ENCODE results near the gene RBMS1. TPM values are rescaled to one million over a fixed set of nuclear protein-coding genes. Genes with fewer than 3 reads are reported as not detected.

The RBMS1 gene
- polyA plus RNA-seq, 1 donor from 2014 or later, result 19.2 TPM

DNA sequence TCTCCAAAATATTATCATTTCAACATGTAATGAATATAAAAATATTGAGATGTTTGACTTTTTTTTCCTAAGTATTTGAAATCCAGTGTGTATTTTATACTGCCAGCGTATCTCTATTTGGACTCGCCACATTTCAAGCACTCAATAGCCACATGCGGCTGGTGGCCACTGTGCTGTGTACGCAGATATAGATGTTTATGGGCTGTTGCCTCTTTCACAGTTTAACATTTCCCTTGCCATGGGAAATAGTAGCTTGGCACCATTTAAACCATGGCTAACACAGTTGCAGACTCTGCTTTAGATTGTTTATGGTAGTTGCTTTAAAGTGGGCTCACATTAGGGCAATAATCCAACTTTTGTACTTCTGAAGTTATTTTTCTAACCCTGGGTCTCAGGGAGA, 157.0 kb downstream of the RBMS1 start:
- Mint-ChIP-seq H3K36me3 (no peaks in the 10 kb centered on the region), H3K4me1 (peaks cover 14 to 16% (median 15%) of the 10 kb centered on the region in 3 donors), H3K27ac (peak overlapping the region in 1 of 3 donors; percentile 5), H3K4me3 (no peak overlapping the region), H3K27me3 (no peaks in the 10 kb centered on the region), H3K9me3 (no peaks in the 10 kb centered on the region)

DNA sequence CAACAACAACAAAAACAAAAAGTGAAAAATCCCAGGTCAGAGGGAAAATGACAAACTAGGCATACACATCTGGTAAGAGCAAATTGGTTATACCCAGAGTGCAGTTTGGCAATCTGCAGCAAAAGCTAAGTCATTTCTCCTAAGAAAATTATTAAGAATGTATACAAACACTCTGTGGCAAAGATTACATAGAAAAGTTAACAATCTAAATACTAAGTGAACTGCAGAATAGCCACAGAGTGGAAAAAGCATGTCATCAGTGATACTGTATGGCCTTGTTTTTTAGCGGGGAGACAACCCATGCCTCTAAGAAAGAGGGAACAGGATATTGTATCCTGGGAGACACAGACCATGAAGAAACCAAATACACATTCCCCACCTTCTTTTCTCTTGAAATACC, 157.5 kb downstream of the RBMS1 start:
- Mint-ChIP-seq H3K36me3 (no peaks in the 10 kb centered on the region), H3K27me3 (no peaks in the 10 kb centered on the region), H3K4me1 (peaks cover 13 to 16% (median 14%) of the 10 kb centered on the region in 3 donors), H3K4me3 (no peak overlapping the region), H3K27ac (peak overlapping the region in 1 of 3 donors; percentile 5), H3K9me3 (no peaks in the 10 kb centered on the region)

DNA sequence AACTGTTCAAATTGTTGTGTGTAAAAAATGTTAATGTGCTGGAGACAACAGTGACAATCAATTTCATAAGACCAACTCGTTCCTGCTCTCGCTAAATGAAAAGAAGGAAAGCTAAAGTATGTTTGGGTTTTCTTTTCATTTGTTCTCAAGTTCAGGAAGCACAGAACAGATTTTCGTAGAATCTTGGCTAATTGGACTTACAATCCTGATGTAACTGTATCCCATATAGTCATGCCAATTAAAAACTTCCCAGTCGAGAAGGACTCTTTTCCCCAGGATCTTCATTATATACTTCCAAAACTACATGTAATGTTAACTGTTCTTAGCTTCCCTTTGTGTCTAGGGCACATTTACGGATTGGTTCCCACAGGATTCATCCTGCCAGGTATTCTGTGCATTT, 158.2 kb downstream of the RBMS1 start:
- Mint-ChIP-seq H3K4me1 (peaks cover 13 to 16% (median 14%) of the 10 kb centered on the region in 3 donors), H3K4me3 (no peak overlapping the region), H3K36me3 (no peaks in the 10 kb centered on the region), H3K27ac (no peak overlapping the region), H3K27me3 (no peaks in the 10 kb centered on the region), H3K9me3 (no peaks in the 10 kb centered on the region)

DNA sequence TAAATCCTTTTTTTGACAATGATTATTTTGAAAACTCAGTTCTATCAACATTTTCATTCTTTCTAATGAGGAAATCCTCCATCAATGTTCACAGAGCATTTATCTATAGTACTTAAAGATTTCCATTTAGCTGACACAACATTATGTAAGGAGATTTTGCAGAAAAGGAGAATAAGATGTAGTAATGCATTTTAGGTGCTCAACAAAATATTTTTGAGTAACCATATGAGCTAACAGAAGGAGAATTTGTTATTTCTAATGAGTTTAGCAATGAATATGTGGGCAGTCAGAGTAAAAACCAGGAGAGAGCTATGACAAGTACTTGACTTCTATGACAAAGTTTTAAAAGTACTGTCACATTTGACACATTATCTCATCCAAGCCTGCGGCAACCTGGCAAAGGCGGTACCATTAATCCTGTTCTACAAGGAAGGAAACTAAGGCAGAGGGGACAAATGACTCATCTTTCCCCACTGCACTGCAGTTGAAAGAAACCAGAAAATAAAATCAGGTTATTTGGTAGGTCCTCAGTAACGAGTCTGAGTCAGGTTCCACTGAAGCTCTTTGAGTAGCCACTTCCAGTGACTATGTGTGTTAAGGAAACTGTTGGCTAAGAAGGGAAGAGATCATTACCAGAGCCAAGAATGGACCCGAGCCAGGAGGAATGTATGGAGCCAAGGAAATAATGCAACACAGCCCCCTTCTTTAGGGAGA, 159.4 kb downstream of the RBMS1 start:
- Mint-ChIP-seq H3K4me3 (no peak overlapping the region), H3K27ac (peak overlapping the region in 1 of 3 donors; percentile 6)

DNA sequence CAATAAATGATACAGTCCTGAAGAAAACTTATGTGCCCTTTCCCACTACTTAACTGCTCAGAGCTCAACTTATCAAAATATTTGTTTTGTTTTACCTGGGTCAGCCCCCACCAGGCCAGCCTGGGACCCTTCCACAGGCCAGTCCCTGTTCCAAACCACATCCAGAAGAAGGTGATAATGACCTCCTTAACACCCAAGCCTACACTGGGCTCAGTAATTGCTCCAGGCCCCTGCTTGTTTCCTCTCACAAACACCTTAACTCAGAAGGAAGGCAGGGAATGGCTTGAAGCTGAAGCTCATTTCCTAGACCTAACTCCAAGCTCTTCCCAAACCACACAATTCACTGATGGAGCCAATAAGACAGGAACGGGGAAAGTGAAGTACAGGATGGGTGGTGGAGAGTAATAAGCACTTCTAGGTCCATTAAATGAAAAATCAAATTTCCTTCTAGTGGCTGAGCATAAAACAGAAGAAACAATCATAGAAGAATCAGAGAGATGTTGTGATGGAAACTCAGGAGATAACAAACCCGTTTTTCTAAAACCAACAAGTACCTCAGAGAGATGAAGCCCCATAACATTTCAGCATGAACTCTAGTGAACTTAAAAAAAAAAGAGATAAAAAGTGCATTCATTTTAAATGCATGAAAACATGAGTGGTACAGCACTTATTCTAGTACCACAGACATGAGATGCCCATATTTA, 160.1 kb downstream of the RBMS1 start:
- H3K27me3 Mint-ChIP-seq, result no peaks in the 10 kb centered on the region
- H3K4me3 Mint-ChIP-seq, result no peak overlapping the region
- no peaks in the 10 kb centered on the region for H3K36me3 Mint-ChIP-seq
- peaks cover 15 to 26% (median 20%) of the 10 kb centered on the region in 3 donors for H3K4me1 Mint-ChIP-seq
- no peaks in the 10 kb centered on the region for H3K9me3 Mint-ChIP-seq
- peak overlapping the region in 1 of 3 donors; percentile 6 for H3K27ac Mint-ChIP-seq

More for the DNA sequence above, 159.4 kb downstream of the RBMS1 start:
- Mint-ChIP-seq H3K4me1 (peaks cover 14 to 22% (median 15%) of the 10 kb centered on the region in 3 donors), H3K9me3 (no peaks in the 10 kb centered on the region), H3K36me3 (no peaks in the 10 kb centered on the region), H3K27me3 (no peaks in the 10 kb centered on the region)

DNA sequence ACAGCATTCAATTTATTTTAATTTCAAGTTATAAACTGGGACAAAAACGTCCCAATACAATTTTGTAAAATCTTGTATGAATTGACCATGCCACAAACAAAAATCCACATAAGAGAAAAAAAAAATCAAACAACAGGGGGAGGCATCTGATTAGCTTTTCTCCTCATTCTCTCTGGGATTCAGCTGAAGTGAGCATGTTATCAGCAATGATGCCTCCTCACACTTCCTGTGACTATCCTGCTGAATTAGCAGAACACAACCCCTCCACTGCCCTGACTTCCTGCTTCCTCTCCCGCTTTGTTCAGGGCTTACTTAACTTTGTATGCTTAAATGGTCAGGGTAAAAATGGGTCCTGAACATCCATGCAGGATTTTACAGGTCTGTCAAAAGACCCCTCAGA, 161.3 kb downstream of the RBMS1 start:
- Mint-ChIP-seq H3K9me3 (no peaks in the 10 kb centered on the region), H3K36me3 (no peaks in the 10 kb centered on the region), H3K4me1 (peaks cover 21 to 32% (median 29%) of the 10 kb centered on the region in 3 donors), H3K27ac (no peak overlapping the region), H3K27me3 (no peaks in the 10 kb centered on the region), H3K4me3 (peak overlapping the region in 1 of 4 donors; percentile 34)

DNA sequence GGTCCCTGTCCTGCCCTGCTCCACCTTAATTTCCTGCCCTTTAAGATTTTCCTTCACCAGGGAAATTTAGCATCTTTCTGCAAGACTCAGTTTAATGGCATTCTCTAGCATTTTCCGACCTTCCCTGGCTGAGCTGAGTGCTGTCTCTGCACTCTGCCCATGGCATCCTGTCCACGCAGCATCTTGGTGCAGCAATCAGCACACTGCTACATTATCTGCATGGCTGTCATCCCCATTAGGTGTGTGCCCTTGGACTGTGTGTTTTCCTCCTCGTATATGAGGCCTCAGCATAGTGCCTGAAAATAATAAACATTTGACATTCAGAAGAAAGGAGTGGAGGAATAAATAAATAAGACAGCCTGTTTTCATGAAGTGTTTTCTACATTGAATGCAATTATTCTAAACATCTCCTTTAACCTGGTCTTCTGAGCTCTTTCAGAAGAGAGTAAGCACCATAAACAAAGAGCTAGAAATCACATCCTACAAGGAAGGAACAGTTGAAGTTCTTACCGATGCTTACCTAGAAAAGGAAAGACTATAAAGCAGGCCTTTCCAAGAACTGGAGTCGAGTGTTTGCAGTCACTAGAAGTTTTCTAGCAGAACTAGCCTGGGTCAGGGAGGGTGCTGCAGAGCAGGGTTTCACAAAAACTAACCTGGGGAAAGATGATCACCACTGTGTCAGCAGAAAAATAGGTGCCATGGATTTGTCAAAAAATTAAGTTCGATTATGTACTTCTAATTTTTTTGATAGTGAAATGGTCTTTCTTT, 162.2 kb downstream of the RBMS1 start:
- H3K4me1 Mint-ChIP-seq, result peaks cover 23 to 38% (median 34%) of the 10 kb centered on the region in 3 donors

DNA sequence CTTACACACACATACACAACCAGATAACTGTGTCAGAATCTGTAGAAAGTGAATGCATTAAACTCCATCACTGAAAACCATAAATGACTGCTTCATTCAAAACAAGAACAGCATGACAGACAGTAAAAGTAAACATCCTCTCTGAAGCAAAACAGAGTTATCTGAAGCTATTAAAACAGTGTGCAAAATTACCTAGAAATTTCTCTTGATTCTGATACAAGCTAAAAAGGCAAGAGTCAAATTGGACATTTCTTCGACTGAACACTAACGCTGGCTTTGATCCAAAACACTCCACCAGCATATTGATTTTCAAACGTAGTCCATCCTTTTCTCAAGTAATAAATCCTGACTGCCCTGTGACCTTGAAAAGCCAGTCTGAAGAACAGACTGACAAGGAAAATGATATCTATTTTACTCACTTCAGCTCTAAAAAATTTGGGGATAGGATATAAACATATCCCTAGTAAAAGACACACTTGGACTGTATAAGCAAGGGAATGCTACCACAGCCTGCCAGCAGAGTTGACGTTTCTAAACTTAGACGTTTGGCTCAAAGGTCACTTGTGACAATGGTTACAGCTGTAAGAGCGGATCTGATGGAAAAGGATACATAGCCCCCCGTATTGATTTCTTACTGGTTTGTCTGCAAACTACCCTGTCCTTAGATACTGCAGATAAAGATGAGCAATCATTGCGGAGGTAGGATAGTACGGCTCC, 164.6 kb downstream of the RBMS1 start:
- Mint-ChIP-seq H3K27me3 (no peaks in the 10 kb centered on the region), H3K36me3 (no peaks in the 10 kb centered on the region), H3K27ac (peak overlapping the region in 1 of 3 donors; percentile 41), H3K9me3 (no peaks in the 10 kb centered on the region), H3K4me3 (peak overlapping the region in 2 of 4 donors; percentile 8 to 23), H3K4me1 (peaks cover 20 to 49% (median 36%) of the 10 kb centered on the region in 3 donors)

More for the DNA sequence above, 162.2 kb downstream of the RBMS1 start:
- H3K27ac Mint-ChIP-seq, result peak overlapping the region in 1 of 3 donors; percentile 17
- no peaks in the 10 kb centered on the region for H3K36me3 Mint-ChIP-seq
- H3K27me3 Mint-ChIP-seq, result no peaks in the 10 kb centered on the region
- no peaks in the 10 kb centered on the region for H3K9me3 Mint-ChIP-seq
- no peak overlapping the region for H3K4me3 Mint-ChIP-seq

DNA sequence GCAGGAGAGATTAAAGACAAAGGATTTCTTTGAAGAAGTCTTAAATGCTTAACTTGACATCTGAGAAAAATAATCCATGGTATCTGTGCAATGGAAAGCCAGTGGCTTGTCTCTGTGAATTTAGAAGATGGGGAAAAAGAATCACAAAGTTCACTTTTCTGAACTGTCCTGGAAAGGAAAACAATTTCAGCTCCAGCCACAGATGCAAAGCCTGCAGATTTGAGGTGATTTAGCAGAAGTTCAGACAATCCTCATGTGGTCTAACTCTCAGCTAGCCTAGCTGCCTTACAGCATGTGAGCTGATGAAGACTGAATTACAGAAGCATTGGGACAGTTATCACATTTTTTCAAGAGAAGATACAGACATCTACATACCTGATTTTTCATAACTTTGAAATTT, 166.8 kb downstream of the RBMS1 start:
- no peak overlapping the region for H3K27ac Mint-ChIP-seq
- peaks cover 22 to 47% (median 44%) of the 10 kb centered on the region in 3 donors for H3K4me1 Mint-ChIP-seq
- H3K4me3 Mint-ChIP-seq, result peak overlapping the region in 1 of 4 donors; percentile 35
- H3K36me3 Mint-ChIP-seq, result no peaks in the 10 kb centered on the region
- H3K9me3 Mint-ChIP-seq, result no peaks in the 10 kb centered on the region
- H3K27me3 Mint-ChIP-seq, result no peaks in the 10 kb centered on the region

DNA sequence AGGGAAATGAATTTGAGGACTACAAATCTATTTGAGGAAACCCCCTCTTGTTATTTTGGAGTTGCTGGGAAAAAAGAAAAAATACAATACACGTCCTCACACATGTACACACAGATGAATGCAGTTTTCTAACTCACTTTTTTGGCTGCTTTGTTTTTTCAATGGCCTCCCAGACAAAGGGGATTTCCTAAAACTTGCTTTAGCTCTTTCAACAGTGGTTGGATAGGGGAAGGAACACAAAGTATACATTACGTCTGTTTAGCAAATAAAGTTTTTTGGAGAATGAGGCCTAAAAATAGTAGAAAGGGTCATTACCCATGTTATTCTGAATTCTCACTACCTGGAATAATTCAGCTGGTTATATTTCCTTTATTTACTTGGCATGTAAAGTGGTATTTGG, 168.2 kb downstream of the RBMS1 start:
- Mint-ChIP-seq H3K36me3 (peaks cover 4% of the 10 kb centered on the region), H3K9me3 (no peaks in the 10 kb centered on the region), H3K4me1 (peaks cover 27 to 53% (median 52%) of the 10 kb centered on the region in 3 donors), H3K27me3 (no peaks in the 10 kb centered on the region), H3K4me3 (no peak overlapping the region), H3K27ac (peak overlapping the region in 1 of 3 donors; percentile 25)

DNA sequence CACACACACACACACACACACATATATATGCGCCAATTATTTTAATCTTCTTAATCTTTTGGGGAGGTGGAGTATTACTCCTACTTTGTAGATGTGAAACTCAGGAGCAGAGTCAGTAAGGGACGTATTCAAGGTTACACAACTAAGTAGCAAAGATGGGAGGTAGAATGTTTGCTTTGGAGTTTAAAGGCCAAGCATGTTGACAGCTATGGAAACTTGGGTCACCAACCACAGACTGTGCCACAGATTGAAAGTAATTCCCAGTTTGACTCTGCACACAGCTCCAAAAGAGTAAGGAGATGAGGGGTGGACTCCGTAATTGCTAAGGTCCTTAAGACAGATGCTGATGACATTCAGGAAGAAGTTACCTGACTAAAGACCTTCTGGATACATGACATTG, 168.7 kb downstream of the RBMS1 start:
- peaks cover 4% of the 10 kb centered on the region for H3K36me3 Mint-ChIP-seq
- no peaks in the 10 kb centered on the region for H3K27me3 Mint-ChIP-seq
- H3K9me3 Mint-ChIP-seq, result no peaks in the 10 kb centered on the region
- no peak overlapping the region for H3K4me3 Mint-ChIP-seq
- peaks cover 27 to 52% (median 50%) of the 10 kb centered on the region in 3 donors for H3K4me1 Mint-ChIP-seq
- no peak overlapping the region for H3K27ac Mint-ChIP-seq

DNA sequence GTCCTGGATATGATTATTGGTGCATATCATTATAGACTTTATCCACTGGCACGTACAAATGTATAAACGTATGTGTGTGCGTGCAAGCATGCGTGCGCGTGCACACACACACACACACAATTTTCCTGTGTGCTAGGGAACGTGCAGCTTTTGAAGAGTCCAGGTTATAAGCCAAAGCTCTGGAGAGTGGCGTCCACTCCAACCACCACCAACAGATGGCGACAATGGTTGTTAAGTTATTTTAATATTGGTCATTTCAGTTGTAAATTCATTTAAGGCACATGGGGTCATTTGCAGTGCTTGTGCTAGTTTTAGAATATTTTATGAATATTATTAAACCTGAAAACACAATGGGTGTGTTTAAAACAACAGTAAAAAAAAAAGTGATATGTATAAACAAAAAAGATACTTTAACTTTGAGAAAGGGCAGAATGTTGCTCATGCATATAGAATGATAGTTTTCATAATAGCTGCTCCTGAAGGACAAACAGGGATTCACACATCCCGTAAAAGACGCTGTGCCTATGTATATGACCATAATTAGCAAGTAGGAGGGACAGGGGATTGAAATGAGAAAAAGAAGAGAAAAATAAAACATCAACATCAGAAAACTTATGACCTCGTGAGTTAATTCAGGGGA, 169.3 kb downstream of the RBMS1 start:
- peaks cover 25 to 52% (median 44%) of the 10 kb centered on the region in 3 donors for H3K4me1 Mint-ChIP-seq
- peak overlapping the region in 1 of 3 donors; percentile 63 for H3K27ac Mint-ChIP-seq
- H3K36me3 Mint-ChIP-seq, result peaks cover 4% of the 10 kb centered on the region
- no peak overlapping the region for H3K4me3 Mint-ChIP-seq
- no peaks in the 10 kb centered on the region for H3K9me3 Mint-ChIP-seq
- H3K27me3 Mint-ChIP-seq, result no peaks in the 10 kb centered on the region

DNA sequence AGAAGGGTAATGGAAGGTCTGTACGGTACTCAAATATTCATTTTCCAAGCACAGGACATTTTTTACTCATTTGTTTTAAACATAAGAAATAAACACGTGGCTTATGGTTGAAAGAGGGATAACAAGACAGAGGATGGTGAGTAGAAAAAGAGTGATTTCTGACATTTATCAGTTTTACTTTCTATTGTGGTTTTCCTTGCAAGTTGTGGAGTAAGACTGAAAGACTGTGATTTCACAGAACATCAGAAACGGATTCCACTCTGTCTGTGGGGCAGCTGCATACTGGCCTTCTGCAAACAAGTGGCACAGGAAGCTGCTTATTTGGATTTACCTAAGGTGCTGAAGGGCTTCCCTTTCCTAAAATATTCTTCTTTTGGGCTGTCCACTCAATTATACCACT, 171.3 kb downstream of the RBMS1 start:
- peaks cover 4% of the 10 kb centered on the region for H3K36me3 Mint-ChIP-seq
- H3K9me3 Mint-ChIP-seq, result no peaks in the 10 kb centered on the region
- no peaks in the 10 kb centered on the region for H3K27me3 Mint-ChIP-seq
- no peak overlapping the region for H3K4me3 Mint-ChIP-seq
- H3K27ac Mint-ChIP-seq, result no peak overlapping the region
- peaks cover 19 to 36% (median 32%) of the 10 kb centered on the region in 3 donors for H3K4me1 Mint-ChIP-seq

DNA sequence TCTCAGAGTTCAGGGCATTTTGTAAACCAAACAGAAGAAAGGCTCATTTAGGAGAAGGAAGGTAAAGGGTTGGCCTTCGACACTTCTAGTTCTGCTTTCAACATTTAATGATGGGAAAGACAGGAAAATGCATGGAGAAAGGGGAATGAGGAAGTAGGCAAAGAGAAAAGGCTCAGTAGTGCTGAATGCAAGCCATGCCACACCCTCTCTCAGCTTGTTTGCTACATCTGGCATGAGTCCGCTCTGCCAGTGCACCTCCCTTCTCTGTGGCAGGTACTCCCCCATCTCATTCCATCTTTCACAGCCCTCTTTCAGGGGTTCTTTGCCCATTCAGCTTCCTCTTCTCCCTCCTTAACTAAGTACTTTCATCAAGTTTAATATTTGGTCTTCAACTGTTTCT, 172.6 kb downstream of the RBMS1 start:
- Mint-ChIP-seq H3K27ac (peak overlapping the region in 1 of 3 donors; percentile 60), H3K27me3 (no peaks in the 10 kb centered on the region), H3K4me1 (peaks cover 15 to 29% (median 25%) of the 10 kb centered on the region in 3 donors), H3K4me3 (no peak overlapping the region), H3K36me3 (peaks cover 4% of the 10 kb centered on the region), H3K9me3 (no peaks in the 10 kb centered on the region)
